Dedifferentiated amniotic fluid mesenchymal stem cell (primary cell): ENCODE data around the gene COX15.
"Not testable (repeated sequence)": the region's sequence is repeated elsewhere in the genome, so short reads cannot be mapped to it uniquely, and the experiment has no call there.

Experiments
- DNase-seq: peaks from one replicate; pipeline ENCODE4 v3.0.0-alpha.2; 2016; ENCODE audit errors: extremely low spot score

The COX15 gene

DNA sequence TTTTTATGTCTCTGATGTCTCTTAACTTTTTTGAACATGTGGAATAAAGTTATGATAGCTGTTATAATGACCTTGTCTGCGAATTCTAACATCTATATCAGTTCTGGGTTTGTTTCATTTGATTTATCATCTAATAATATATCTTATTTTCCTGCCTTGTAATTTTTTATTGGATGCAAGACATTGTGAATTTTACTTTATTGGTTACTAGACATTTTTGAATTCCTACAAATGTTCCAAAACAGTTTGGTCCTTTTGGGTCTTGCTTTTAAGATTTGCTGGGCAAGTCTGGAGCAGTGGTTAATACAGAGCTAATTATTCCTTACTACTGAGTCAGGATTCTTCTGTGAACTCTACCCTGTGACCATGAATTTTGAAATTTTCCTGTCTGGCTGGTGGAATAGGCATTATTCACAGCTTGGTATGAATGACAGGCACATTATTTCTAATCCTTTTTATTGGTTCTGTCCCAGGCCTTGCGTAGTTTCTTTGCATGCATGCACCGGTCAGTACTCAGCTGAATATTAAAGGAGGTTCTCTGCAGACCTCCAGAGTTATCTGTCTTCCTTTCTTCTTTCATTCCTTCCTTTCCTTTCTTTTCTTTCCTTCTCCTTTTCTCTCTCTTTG, 9.1 kb upstream of the COX15 start:
- DNase-seq = no peak

DNA sequence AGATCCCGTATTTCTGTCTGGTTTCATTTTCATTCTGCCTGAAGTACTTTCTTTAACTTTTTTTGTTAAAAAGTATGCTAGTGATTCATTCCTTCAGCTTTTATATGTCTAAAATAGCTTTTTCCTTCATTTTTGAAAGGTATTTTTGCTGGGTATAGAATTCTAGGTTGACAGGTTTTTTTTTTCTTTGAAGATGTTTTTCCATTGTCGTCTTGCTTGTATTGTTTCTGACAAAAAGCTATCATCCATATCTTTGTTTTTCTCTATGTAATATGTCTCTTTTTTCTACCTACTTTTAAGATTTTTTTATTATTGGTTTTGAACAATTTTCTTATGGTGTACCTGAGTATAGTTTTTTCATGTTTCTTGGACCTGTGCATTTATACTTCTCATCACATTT, 8.3 kb upstream of the COX15 start:
- no peak for DNase-seq

DNA sequence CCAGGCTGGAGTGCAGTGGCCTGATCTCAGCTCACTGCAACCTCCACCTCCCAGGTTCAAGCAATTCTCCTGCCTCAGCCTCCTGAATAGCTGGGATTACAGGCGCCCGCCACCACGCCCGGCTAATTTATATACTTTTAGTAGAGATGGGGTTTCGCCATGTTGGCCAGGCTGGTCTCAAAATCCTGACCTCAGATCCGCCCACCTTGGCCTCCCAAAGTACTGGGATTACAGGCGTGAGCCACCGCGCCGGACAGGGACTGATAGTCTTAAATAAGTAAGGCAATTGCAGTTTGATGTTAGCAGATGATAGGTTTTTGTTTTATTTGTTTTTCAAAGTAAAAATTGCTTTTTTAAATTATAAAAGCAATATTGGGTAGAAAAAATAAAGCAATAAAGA, 2.2 kb upstream of the COX15 start:
- not testable (repeated sequence) for DNase-seq

DNA sequence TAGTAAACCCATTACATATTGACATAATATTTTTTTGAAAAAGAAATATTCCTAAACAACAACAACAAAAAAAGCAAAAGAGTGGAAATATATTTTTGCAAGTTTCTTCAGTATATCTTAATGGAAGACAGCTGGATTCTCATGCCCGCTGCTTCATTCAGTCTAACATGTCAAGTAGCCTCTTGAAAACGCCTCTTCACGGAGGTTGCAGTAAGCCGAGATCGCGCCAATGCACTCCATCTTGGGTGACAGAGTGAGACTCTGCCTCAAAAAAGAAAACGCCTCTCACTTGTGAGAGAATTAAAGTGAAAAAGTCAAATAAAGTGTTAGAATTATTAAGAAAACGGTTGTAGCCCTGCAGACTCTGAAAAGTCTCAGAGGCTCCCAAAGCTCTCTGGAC, 1.4 kb upstream of the COX15 start:
- DNase-seq = no peak

DNA sequence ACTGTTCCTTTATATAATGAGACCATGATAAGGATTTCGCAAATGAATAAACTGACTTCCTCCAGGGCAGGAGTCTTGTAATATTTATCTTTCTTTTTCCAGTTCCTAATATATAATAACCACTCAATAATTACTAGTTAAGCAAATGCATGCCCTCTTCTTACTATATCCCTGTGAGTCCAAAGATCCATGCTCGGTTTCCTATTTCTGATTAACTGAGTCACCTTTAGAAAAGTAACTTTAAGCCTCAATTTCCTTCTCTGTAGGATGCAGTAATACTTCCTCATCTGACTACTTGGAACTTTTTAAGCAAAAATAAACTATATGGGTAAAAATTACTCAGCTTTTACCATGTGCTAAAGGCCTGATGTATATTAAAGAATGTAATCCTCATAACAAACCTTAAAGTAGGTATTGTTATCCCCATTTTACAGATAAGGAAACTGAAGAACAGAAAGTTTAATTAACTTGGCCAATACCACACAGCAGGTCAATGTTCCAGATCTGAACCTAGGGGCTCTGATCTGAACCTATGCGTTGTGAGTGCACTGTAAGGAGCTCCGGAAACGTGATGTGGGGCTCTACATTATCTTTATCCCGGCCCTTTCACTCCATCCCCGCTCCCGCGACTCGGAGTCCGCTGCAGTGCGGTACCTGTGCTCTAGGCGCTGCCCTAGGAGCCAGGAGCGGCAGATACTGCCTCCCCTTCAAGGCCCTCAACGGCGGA, 458 bp downstream of the COX15 start:
- DNase-seq = no peak

DNA sequence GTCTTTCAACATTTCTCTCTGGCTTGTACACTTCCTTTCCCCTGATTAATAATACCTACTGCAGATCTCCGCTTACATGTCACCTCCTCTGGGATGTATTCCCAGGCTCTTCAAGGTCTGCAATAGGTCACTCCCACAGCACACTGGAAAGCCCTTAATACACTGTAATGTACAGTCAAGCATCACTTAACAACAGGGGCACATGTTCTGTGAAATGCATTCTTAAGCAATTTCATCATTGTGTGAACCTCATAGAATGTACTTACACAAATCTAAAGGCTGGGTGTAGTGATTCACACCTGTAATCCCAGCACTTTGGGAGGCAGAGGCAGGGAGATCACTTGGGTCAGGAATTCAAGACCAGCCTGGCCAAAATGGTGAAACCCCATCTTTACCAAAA, 1.9 kb downstream of the COX15 start:
- DNase-seq = no peak

DNA sequence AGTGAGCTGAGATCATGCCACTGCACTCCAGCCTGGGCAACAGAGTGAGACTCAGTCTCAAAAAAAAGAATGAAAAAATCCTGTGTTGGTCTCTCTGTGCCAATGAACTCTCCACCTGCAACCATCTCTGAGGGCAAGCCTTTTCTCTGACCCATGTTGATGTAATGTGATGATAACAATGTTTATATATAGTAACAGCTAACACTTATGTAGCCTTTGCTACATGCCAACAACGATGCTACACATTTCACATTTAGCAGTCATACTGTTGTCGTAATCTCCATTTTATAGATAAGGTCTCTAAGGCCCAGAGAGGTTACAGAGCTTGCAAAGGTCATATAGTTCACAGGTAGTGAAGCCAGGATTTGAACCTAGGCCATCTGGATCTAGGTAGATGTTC, 11.5 kb downstream of the COX15 start:
- DNase-seq = no peak

DNA sequence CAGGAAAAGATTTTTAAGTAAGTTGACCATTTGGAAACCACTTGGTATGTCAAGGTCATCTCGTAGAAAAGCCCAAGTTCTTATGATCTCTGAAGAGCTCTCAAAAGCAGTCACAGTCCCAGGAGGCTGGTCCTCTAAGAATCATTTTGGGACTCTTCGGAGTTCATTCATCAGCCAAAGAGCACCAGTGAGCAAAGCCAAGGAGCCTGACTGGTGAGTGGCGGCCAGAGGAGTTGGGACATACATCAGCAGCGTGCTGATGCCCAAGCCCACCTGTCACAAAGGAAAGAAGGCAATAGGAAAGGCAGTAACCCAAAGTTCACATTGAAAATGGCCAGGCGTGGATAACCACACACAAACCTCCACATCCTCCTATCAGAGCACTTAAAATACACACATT, 17.5 kb downstream of the COX15 start:
- no peak for DNase-seq

DNA sequence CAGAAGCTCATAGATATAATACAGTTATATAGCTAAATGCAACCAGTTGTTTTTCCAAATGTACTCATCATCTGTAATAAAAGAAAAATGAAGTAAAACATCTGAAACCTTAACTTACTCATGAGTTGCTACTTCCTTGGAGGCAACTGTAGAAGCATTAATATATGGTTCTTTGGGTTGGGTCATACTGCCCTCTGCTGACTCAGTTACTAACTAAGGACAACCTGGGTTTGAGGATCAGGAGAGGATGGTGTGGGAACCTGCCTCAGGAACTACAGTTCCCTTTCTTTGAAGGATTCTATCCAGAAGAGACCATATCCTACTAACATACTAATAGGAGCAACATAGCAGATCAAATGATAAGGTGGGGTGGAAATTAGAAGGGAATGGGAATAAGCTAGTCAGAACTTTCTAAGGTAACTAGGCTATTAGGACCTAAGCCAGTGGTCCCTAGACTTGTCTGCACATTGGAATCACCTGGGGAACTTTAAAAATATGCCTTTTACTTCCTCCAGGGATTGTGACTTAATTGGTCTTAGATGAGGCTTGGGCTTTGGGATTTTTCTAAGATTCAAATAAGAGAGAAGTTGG, 20.7 kb downstream of the COX15 start:
- peak; percentile 85 for DNase-seq

DNA sequence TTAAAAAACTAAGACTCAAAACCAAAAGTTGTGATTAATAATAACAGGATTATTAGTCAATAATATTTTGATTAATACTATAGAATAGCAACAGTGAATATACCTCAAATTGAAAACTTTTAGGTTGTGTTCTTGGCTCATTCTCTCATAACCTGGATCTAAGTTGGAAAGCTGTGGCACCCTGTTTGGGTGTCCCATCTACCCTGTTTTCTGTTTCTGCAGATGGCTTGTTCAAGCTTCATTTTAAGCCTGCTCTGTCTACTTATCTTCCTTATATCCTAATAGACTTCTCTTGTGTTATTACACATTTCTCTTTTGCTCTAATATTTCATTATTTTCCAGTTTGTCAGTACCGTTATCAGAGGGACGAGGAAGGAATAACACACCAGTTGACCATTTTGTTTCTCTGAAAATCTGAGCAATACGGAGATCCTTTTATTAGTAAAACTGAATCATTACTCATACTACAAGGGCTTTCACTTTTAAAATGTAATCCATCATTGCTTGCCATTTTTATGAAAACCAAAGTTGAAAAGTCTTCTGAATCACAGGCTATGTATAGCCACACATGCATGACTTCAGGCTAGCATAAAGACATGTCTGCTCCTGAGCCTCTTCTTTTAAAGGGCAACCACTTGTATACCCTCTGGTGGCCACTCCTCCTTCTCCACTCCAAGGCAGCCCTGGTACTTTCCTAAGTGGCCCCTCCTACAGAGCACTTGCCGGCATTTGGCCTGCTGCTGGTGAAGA, 22.3 kb downstream of the COX15 start:
- peak; percentile 30 for DNase-seq

DNA sequence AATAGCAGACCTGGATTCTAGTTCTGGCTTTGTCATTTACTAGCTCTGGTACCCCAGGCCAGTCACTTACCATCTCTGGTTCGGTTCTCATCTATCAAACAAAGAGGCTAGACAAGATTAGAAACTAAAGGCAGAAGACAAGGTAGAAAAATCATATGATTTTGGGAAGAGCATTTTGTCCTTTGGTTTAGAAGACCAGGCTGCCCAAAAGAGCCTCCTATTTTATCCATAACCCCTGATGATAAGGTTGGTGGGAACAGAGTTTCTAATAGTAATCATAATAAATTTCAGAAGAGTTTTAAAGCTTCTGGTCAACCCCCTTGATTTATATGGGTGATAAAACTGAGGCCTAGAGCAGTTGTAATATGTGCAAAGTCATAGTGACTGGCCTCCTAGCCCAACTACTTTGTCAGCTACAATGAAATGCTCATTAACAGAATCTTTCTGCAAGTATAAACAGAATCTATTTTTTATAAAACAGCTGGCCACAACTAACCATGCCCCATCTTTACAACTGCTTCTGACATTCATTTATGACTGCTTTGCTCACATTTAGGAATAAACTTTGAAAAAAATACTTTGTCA, 23.4 kb downstream of the COX15 start:
- peak; percentile 32 for DNase-seq

DNA sequence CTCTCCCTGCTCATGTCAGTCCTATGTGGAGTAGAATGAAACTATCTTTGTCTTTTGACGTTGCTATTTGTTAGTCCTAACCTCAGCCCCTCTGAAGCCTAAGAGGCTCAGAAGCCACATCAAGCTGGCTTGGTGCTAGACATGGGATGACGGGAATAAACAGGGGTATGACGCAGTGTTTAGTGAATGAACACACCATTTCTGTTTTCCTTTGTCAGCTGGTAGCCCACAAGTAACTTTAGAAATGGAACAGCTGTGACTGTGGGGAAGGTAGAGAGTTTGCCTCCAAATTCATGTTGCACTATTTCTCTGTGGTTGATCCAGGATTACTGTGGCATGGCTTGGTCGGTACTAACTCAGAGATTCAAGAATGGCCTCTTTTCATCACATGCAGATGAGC, 31.3 kb downstream of the COX15 start:
- DNase-seq = no peak

DNA sequence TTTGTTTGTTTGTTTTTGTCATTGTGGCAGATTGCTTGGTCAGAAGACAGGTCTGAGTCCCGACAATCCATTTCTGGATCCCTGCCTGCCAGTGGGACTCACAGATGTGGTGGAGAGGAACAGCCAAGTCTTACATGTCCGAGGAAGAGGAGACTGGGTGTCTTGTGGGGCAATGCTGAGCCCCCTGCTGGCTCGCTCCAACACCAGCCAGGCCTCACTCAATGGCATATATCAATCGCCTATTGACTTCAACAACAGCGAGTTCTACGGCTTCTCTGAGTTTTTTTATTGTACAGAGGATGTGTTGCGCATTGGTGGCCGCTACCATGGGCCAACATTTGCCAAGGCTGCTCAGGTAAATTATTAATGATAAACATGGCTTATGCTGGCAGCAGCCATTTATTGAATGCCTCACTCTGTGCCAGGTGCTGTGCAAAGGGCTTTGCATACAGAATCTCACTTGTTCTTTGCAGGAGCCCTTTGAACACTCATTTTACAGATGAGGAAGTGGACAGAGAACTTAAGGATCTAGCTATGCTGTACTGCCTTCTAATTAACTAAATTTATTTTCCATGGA, 33.3 kb downstream of the COX15 start:
- no peak for DNase-seq

DNA sequence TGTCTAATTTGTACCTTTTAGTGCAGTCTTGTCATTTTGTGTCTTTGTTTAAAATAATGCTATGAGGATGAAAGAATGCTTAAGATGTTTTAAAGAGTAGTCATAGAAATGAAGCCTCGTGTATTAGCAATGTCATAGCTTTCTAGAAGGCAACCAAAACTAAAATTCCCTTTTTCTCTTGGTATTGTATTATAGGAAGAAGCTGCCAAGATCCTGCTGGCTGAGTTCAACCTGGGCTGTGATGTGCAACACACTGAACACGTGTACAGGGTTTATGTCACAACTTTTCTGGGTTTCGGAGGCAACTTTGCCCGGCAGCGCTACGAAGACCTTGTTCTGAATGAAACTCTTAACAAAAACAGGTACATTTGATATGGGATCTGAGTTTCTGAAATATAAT, 36.2 kb downstream of the COX15 start:
- DNase-seq = peak; percentile 47

DNA sequence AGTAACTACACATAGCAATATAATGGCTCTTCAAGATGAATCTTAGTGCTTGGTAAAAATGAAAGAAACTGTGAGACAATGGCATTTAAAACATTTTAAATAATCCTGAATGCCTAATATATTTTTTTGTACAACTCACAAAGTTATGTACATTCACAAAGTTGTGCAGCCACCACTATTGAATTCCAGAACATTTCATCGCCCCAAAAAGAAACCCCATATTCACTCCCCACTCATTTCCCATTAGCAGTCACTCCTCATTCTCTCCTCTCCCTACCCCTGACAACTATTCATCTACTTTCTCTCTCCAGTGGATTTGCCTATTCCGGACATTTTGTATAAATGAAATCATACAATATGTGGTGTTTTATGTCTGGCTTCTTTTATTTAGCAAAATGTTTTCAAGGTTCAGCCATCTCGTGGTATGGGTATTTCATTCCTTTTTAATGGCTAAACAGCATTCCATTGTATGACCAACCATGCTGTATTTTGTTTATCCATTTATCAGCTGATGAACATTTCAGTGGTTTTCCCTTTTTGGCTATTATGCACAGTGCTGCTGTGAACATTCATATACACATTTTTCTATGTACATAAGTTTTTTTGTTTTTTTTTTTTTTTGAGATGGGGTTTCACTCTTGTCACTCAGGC, 37.9 kb downstream of the COX15 start:
- peak; percentile 80 for DNase-seq

DNA sequence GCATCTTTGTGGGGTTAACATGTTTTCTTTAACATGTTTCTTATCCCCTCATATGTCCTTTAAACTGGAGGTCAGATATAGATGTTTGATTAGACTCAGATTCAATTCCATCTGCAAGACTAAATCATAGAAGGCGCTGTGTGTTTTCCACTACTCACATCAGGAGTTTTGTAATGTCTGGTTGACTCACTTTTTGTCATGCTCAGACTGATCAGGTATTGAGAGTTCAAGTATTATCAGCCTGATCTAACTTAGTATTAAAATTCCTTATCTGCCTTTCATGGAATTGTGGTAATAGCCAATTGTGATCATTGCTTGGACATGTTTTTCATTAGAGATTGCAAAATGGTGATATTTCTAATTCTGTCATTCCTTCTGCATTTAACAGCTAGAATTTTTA, 42.5 kb downstream of the COX15 start:
- DNase-seq = no peak

DNA sequence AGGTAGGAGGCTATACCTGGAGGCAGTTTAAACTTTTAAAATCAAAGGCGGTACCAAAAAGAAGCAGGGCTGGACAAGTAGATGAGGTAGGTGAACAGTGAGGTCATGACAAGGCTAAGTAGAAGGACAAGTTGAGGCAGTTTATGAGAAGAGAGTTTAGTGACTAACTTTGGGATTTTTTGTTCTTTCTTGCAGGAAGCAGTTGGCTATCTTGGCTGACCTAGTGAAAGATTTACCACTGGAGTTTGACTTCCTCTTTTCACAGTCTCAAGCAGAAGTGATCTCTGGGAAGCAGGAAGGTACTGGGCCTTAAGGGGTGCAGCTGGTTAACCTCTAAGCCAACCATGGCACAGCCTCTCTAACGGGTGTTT, 46.3 kb downstream of the COX15 start:
- DNase-seq = no peak

DNA sequence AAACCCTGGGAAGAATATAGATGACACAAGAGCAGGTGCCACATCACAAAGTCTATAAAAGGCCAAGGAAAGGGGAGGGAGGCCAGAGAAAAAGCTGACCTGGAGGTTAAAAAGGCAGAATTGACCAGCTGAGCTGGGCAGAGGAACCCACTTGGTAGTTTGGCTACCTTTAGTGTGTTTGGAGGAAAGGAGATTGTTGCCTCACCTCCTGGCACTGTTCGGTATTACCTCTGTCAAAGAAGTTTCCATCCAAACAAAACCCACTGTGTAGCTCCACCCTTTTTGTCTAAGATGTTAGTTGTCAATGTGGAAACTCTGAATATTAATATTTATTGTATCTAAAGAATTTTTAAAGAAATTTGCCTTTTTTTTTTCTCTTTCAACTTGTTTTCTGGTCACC, 49.2 kb downstream of the COX15 start:
- no peak for DNase-seq
